ENCODE results near the gene KCTD15.

GRCh38 chr19:33763633-33764371 lies 32.9 kb upstream of the KCTD15 start:
- no peak; the same call in 1 of the 2 replicates for TF ChIP-seq GATA3 (IDR thresholded peaks at IDR 0.05; ENCODE audit: low read depth, low read length)
- TF ChIP-seq GATA2 (IDR thresholded peaks at IDR 0.05; ENCODE audit: low read depth, low read length): peak; percentile 94
